Thymus (tissue), 11 donors: Measurements from ENCODE around the gene TIE1. TPM values are rescaled to one million over a fixed set of nuclear protein-coding genes. Genes with fewer than 3 reads are reported as not detected.
A peak's percentile ranks its signal among the peaks of the same experiment; 100 is the strongest.

ENCODE experiments used
- DNase-seq, 9 donors: peaks; one replicate each; pipeline ENCODE4 v3.0.0-alpha.2; 2013; ENCODE audit warnings: low spot score in 9 of 9, low read depth in 6 of 9, missing footprints in 1 of 9
- H3K27ac ChIP-seq, 2 donors: one replicate each; pipeline ENCODE4 v1.5.1; 2013; ENCODE audit warnings: control low read depth in 1 of 2, low read depth in 1 of 2, low read length in 1 of 2, mild to moderate bottlenecking in 1 of 2, moderate library complexity in 1 of 2
- H3K27me3 ChIP-seq, 2 donors: one replicate each; pipeline ENCODE4 v1.5.1; 2013; ENCODE audit warnings: low read length in 1 of 2; ENCODE audit not compliant: control insufficient read depth in 2 of 2, insufficient read depth in 1 of 2
- H3K36me3 ChIP-seq, 2 donors: one replicate each; pipeline ENCODE4 v1.5.1; 2013; ENCODE audit warnings: low read length in 1 of 2, mild to moderate bottlenecking in 1 of 2, moderate library complexity in 1 of 2; ENCODE audit not compliant: control insufficient read depth in 2 of 2, insufficient read depth in 2 of 2
- H3K4me1 ChIP-seq, 2 donors: one replicate each; pipeline ENCODE4 v1.5.1; 2013; ENCODE audit warnings: low read length in 2 of 2; ENCODE audit not compliant: control insufficient read depth in 2 of 2, insufficient read depth in 2 of 2
- H3K4me3 ChIP-seq, 2 donors: one replicate each; pipeline ENCODE4 v1.5.1; 2013; ENCODE audit warnings: low read length in 2 of 2, control low read depth in 1 of 2, mild to moderate bottlenecking in 1 of 2
- H3K9me3 ChIP-seq, 2 donors: one replicate each; pipeline ENCODE4 v1.5.1; 2013; ENCODE audit warnings: low read length in 1 of 2, mild to moderate bottlenecking in 1 of 2; ENCODE audit not compliant: control insufficient read depth in 2 of 2, insufficient read depth in 1 of 2
- WGBS: extraction: QIAGEN DNeasy Blood & Tissue Kit; methylation state at CpG from one replicate; pipeline ENCODE4 v1.1.7; 2013; 5-methylcytosine and 5-hydroxymethylcytosine counted together
- polyA plus RNA-seq: library from polyadenylated mRNA; stranded (reverse); fragments of 200-250 nt; gene quantifications from one replicate; pipeline ENCODE4 v1.2.3, GENCODE V29; 2013
- total RNA-seq: library from RNA; stranded (reverse); fragments of 120-200 nt; gene quantifications from one replicate; pipeline ENCODE4 v1.2.4, GENCODE V29; 2013
- donor health status: healthy.

The TIE1 gene
- total and polyA plus RNA-seq, 2 donors, result 4.8 to 8.3 TPM

- Histone ChIP-seq H3K27me3 (no peaks in the 10 kb centered on the region), H3K36me3 (no peaks in the 10 kb centered on the region), H3K27ac (no peak within 1 kb of the TSS), H3K4me1 (no peaks in the 10 kb centered on the region), H3K4me3 (no peak within 1 kb of the TSS), H3K9me3 (no peaks in the 10 kb centered on the region)
- DNase-seq, result no peak
- WGBS, result 61% methylated on average over 3 of the region's 3 CpGs
Measured at GRCh38 chr1:43337588-43337987, 36.8 kb downstream of the TIE1 start, which contains the start of gene MPL. Gene MPL (plus strand): TSS chr1:43337818. CDS start chr1:43337849, 31 bp downstream.

GRCh38 chr1:43338001-43338400 lies 37.2 kb downstream of the TIE1 start:
- H3K4me1 ChIP-seq, result no peaks in the 10 kb centered on the region
- no peak overlapping the region for H3K4me3 ChIP-seq
- 70% methylated on average over 5 of the region's 5 CpGs for WGBS
- no peaks in the 10 kb centered on the region for H3K27me3 ChIP-seq
- no peak for DNase-seq
- no peaks in the 10 kb centered on the region for H3K9me3 ChIP-seq
- no peak overlapping the region for H3K27ac ChIP-seq
- H3K36me3 ChIP-seq, result no peaks in the 10 kb centered on the region

- no peak for DNase-seq
- WGBS, result 96% methylated on average over 6 of the region's 6 CpGs
- Histone ChIP-seq H3K27me3 (no peaks in the 10 kb centered on the region), H3K27ac (no peak overlapping the region), H3K36me3 (no peaks in the 10 kb centered on the region), H3K9me3 (no peaks in the 10 kb centered on the region), H3K4me1 (no peaks in the 10 kb centered on the region), H3K4me3 (no peak overlapping the region)
Measured at GRCh38 chr1:43339584-43340232, 38.9 kb downstream of the TIE1 start.

DNA sequence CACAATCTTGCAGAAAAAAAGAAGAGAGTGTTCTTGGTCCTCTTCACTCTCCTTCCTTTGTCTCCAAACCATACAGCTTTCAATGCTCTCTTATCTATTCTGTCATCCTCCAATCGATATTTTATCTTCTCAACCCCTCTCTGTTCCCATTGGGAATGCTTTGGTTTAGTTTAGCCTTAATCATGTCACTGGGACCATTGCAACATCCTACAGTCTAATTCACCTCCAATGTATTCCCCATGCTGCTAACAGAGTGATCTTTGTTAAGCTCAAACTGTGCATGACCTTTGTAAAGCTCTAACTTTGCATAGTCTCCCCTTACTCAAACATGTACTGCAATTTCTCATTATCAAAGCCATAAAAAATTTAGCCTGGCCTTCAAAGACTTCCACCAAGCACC lies 39.8 kb downstream of the TIE1 start:
- H3K4me1 ChIP-seq, result no peaks in the 10 kb centered on the region
- no peaks in the 10 kb centered on the region for H3K9me3 ChIP-seq
- no peak overlapping the region for H3K4me3 ChIP-seq
- no peaks in the 10 kb centered on the region for H3K36me3 ChIP-seq
- no peak for DNase-seq
- H3K27me3 ChIP-seq, result no peaks in the 10 kb centered on the region
- H3K27ac ChIP-seq, result no peak overlapping the region
- WGBS, result 94% methylated on average over 1 of the region's 1 CpG

DNA sequence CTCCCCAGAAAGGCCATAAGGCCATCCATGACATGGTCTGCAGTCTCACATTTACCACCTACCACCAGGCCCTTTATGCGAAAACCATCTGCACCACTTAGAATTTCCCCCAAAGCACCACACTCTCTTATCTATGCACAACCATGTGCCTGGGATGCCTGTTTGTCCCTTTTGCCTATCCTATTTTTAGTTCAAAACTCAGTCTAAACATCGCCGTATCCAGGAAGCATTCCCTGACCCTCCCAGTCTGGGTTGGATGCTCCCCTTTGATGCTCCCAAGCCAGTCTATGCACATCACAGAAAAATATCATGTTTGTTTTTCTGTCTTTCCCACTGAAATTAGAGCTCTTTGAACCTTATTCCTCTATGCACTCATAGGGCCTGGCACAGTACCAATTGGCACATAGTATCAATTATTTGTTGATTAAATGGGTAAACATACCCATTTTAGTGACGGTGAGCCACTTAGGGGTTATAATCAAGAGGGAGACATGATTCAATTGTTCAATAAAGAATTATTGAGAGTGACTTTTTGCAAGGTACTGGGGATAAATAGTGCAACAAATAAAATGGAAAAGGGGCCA lies 43.6 kb downstream of the TIE1 start:
- no peak for DNase-seq
- Histone ChIP-seq H3K4me3 (no peak overlapping the region), H3K4me1 (no peaks in the 10 kb centered on the region), H3K36me3 (no peaks in the 10 kb centered on the region), H3K9me3 (no peaks in the 10 kb centered on the region), H3K27me3 (peaks cover 0 to 5% of the 10 kb centered on the region in 2 donors), H3K27ac (no peak overlapping the region)
- WGBS, result 95% methylated on average over 4 of the region's 4 CpGs

DNA sequence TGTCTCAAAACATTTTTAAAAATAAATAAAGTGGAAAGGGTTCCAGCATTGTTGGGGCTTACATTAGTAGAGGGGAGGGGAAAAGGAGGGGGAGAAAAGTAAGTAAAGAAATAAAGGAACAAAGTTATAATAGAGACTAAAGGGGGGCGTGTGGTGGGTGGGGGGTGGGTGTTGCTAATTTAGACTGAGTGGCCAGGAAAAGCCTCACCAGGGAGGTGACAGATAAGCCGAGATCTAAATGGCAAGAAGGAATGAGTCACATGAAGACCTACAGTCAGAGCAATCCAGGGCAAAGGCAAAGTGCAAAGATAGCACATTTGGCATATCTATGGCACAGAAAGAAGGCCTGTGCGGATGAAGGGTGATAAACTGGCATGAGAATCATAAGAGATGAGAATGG lies 44.3 kb downstream of the TIE1 start:
- WGBS, result 92% methylated on average over 3 of the region's 3 CpGs
- Histone ChIP-seq H3K36me3 (no peaks in the 10 kb centered on the region), H3K4me1 (no peaks in the 10 kb centered on the region), H3K27me3 (peaks cover 0 to 5% of the 10 kb centered on the region in 2 donors), H3K27ac (no peak overlapping the region), H3K9me3 (no peaks in the 10 kb centered on the region), H3K4me3 (no peak overlapping the region)
- no peak for DNase-seq

GRCh38 chr1:43346636-43347035 lies 45.9 kb downstream of the TIE1 start:
- WGBS, result 96% methylated on average over 5 of the region's 5 CpGs
- Histone ChIP-seq H3K27me3 (peaks cover 0 to 5% of the 10 kb centered on the region in 2 donors), H3K27ac (no peak overlapping the region), H3K36me3 (no peaks in the 10 kb centered on the region), H3K9me3 (no peaks in the 10 kb centered on the region), H3K4me3 (no peak overlapping the region), H3K4me1 (no peaks in the 10 kb centered on the region)
- DNase-seq, result no peak

DNA sequence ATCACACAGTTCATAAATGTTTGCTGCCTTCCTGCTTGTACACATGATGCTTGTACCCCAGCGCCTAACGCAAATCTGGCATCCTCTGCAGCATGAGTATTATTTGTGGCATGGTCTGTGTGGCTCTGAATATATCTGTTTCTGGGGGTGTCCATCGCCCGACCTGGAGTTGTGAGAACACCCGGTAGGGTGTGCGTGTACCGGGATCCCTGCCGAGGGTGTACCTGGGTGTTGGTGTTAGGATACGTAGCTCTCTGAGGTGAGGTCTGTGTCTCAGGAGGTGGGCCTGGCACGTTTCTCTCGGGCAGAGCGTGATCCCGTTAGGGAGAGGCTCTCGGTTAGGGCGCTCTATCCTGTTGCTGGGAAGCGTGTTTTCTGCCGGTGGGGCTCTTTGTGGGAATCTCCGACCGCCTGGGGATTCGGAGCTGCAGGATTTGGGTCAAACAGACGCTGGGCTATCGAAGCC lies 47.6 kb downstream of the TIE1 start:
- DNase-seq, result no peak
- H3K4me1 ChIP-seq, result peaks cover 0 to 10% of the 10 kb centered on the region in 2 donors
- WGBS, result 88% methylated on average over 22 of the region's 22 CpGs

GRCh38 chr1:43348809-43349593 lies 48.2 kb downstream of the TIE1 start:
- peaks cover 0 to 10% of the 10 kb centered on the region in 2 donors for H3K4me1 ChIP-seq
- 74% methylated on average over 72 of the region's 72 CpGs for WGBS
- no peaks in the 10 kb centered on the region for H3K9me3 ChIP-seq
- H3K4me3 ChIP-seq, result peak overlapping the region; percentile 41 to 49
- peaks cover 0 to 5% of the 10 kb centered on the region in 2 donors for H3K27me3 ChIP-seq
- peak in 6 of 9 donors; percentile 46 to 79 (median 57) for DNase-seq
- peak overlapping the region; percentile 59 to 74 for H3K27ac ChIP-seq
- H3K36me3 ChIP-seq, result no peaks in the 10 kb centered on the region

More for the DNA sequence above, 47.6 kb downstream of the TIE1 start:
- Histone ChIP-seq H3K27me3 (peaks cover 0 to 5% of the 10 kb centered on the region in 2 donors), H3K4me3 (peak overlapping the region in 1 of 2 donors; percentile 43), H3K9me3 (no peaks in the 10 kb centered on the region), H3K27ac (peak overlapping the region in 1 of 2 donors; percentile 19), H3K36me3 (no peaks in the 10 kb centered on the region)
